Measurements from ENCODE around the gene TNFRSF4.

DNA sequence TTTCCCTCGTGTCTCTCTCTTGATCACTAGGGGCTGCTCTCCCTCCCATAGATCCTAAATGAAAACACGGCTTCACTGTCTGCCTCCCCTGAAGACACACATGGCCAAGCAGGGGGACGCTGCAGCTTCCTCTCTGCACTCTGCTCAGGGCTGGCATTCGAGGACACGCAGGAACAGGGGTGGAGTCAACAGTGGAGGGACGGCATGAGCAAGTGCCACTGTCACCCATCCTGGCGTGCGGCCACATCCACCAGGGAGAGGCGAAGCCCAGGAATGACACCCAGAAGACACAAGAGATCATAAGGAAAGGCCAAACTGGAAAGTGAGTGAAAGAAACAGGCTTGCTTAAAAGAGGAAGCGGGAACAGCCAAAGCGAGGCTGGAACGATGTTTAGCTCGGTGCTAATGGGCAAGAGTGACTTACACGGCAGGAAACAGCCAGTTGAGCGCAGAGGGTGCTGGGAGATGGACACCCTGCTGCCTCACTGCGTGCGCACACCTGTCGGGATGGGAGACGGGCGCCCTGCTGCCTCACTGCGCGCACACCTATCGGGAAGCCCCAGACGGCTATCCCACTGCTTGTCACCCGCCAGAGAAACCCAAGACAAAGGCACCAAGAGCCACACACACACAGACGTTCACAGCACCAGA lies 46.1 kb upstream of the TNFRSF4 start:
- TF ChIP-seq, protein P1, sequence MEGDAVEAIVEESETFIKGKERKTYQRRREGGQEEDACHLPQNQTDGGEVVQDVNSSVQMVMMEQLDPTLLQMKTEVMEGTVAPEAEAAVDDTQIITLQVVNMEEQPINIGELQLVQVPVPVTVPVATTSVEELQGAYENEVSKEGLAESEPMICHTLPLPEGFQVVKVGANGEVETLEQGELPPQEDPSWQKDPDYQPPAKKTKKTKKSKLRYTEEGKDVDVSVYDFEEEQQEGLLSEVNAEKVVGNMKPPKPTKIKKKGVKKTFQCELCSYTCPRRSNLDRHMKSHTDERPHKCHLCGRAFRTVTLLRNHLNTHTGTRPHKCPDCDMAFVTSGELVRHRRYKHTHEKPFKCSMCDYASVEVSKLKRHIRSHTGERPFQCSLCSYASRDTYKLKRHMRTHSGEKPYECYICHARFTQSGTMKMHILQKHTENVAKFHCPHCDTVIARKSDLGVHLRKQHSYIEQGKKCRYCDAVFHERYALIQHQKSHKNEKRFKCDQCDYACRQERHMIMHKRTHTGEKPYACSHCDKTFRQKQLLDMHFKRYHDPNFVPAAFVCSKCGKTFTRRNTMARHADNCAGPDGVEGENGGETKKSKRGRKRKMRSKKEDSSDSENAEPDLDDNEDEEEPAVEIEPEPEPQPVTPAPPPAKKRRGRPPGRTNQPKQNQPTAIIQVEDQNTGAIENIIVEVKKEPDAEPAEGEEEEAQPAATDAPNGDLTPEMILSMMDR (IDR thresholded peaks at IDR 0.05) = no peak
- no peak for TF ChIP-seq POLR2AphosphoS5 (IDR thresholded peaks at IDR 0.05)

All from upper lobe of left lung (tissue), 4 donors.